ENCODE data around the gene CARTPT.

GRCh38 chr5:71699233-71699632, 19.8 kb upstream of the CARTPT start:
- TF ChIP-seq CTCF (IDR thresholded peaks at IDR 0.05) (no peak), POLR2A (IDR thresholded peaks at IDR 0.05) (no peak)
